HG03354 (cell line): ENCODE measurements around the gene KCTD21.
"Not testable (repeated sequence)": the region's sequence is repeated elsewhere in the genome, so short reads cannot be mapped to it uniquely, and the experiment has no call there.

Experiments
- ATAC-seq: cut with Tn5 transposase; IDR thresholded peaks from one replicate; pipeline ENCODE4 v1.9.1; 2021; ENCODE audit warnings: mild to moderate bottlenecking; ENCODE audit not compliant: unreplicated experiment, poor library complexity, severe bottlenecking

Gene KCTD21, protein sequence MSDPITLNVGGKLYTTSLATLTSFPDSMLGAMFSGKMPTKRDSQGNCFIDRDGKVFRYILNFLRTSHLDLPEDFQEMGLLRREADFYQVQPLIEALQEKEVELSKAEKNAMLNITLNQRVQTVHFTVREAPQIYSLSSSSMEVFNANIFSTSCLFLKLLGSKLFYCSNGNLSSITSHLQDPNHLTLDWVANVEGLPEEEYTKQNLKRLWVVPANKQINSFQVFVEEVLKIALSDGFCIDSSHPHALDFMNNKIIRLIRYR

DNA sequence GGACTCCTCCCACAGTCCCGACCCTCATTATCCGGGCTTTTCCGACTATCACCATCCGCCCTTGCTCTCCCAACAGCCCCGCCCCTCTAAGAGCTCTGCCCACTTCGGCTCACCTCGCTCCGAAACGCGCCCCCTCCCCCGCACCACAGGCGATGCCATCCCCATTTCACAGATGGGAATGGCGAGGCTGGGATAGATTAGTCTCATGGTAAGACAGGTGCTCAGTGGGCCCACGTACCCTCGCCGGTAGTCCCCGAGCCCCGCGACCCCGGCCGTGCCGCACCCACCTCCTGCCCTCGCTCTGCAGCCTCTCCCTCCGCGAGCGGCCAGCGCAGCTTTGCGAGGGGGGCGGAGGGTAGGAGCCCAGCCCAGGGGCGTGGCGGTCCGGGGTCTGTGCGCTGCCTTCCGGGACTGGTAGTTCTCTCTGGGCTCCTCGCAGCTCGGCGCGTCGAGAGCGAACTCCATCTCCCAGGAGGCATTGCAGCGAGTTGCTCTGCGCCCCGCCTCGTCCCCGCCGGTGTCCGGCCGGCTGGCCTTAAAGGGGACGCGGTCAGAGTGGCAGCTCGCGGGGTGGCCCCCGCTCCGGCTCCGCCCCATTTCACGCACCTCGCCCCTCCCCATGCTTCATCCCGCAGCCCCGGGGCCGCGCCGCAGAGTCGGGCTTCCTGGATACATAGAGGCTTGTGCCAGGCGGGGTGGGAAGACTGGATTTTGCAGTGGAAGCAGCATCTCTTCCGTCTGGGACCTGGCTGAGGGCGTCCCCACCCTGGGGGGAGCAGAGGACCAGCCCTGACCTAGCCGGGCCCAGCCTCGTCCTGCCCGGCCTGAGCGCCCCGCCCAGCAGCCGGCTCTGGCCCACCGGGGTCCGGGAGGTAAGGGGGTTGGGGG, at the start of gene KCTD21, which contains the start of gene USP35:
Gene KCTD21 (minus strand): TSS at position 341 of the 888 bp plus-strand sequence. CDS start 14,072 bp downstream, outside the sequence.
Gene USP35 (plus strand): TSS at position 634 of the 888 bp plus-strand sequence. CDS start 7,327 bp downstream, outside the sequence.
- ATAC-seq, result peak; percentile 98

DNA sequence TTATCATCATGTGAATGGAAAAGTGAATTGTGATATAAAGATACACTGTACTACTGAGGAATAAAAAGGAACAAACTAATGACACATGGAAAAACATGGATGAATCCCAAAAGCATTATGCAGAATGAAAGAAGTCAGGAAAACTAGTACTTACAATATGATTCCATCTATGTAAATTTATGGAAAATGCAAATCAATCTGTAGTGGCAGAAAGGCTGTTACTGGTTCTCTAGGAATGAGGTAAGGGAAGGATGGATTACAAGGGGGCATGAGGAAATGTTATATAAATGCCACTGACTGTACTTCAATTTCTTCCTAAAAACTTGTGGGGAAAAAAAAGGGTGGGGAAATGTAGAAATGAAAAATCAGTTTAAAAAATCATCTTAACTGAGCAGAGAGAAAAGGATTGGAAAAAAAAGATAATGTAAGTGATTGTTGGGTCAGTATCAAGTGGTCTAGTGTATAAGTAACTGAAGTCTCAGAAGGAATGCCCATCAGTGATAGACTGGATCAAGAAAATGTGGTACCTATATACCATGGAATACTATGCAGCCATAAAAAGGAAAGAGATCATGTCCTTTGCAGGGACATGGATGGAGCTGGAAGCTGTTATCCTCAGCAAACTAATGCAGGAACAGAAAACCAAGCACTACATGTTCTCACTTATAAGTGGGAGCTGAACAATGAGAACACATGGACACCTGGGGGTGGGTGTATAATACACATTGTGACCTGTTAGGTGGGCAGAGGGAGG, 49.0 kb upstream of the KCTD21 start:
- no peak for ATAC-seq

DNA sequence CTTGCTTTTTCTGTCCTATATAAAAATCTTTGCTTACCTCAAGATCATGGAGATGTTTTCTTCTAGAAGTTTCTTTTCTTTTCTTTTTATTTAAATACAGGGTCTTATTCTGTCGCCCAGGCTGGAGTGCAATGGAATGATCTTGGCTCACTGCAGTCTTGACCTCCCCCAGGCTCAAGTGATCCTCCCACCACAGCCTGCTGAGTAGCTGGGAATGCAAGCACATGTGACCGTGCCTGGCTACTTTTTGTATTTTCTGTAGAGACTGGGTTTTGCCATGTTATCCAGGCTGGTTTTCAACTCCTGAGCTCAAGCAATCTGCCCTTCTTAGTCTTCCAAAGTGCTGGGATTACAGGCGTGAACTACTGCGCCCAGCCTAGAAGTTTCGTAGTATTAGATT, 45.6 kb upstream of the KCTD21 start:
- ATAC-seq, result no peak

DNA sequence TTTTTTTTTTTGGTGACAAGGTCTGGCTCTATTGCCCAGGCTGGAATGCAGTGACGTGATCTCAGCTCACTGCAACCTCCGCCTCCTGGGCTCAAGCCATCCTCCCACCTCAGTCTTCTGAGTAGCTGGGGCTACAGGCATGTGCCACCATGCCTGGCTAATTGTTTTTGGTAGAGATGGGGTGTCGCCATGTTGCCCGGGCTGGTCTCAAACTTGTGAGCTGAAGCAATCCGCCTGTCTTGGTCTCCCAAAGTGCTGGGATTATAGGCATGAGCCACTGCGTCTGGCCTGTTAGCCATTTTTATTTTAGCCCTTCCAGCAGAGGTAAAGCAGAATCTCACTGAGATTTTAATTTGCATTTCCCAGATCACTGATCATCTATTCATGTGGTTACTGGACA, 44.6 kb upstream of the KCTD21 start:
- not testable (repeated sequence) for ATAC-seq

DNA sequence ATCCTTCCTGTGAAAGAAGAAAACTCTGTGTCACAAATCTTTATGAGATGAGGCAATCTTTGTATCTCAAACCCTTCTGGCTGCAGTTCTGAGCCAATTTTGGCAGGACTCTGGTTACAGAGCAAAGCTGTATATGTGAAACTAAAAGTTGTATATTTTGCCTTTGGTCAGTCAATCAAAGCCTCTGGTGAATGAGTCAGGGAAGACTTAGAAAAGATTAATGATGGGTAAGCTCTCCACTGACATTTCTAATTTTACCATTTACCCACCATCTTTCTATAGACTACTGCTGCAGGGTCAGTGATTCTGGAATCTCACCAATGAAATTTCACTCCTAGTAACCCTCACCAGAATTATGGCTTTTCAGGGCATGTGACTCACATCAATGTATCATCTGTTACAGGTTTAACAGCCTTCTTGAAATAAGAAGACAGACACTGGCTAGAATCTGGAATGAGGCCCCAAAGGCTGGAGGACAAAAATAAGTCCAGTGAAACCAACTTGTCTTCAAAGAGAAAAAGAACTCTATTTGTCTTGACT, 43.6 kb upstream of the KCTD21 start:
- ATAC-seq, result no peak

GRCh38 chr11:78230161-78230877, 41.9 kb upstream of the KCTD21 start:
- no peak for ATAC-seq

DNA sequence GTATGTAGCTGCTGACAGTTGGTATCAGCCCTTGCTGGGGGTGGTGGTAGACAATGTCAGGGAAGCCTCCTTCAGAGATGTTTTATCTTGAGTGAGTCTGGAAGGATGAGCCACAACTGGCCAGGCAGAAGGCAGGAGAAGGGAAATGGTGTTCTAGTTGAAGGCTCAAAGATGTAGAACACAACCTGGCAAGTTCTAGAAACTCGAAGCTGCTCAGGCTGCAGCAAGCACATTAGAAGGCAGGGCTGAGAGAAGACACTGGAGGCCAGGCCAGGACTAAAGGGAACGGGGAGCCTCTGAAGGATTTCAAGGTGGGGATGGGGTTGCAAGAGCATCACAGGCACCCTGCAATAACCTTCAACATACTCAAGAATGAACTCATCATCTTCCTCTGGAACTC, 40.7 kb upstream of the KCTD21 start:
- no peak for ATAC-seq

DNA sequence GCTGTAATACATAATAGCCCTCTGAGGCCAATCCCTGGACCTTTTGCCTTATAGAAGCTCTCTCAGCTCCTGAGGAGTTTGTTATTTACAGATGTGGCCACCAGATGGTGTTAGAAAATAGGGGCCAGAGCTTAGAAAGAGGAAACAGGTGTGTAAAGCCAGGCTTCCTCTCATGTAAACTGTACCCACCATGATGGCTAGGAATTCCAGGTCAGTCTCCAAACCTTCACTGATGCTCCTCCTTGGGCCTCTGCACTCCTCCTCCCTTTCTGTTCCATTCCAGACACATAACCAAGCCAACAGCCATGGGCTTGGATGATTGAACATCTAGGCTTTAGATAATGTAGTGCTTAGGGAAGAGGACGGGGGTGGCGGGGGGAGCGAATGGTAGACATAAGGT, 40.0 kb upstream of the KCTD21 start:
- peak; percentile 69 for ATAC-seq

GRCh38 chr11:78227921-78228320, 39.5 kb upstream of the KCTD21 start:
- peak; percentile 50 for ATAC-seq

- ATAC-seq, result no peak
These were observed 38.6 kb upstream of the KCTD21 start for GRCh38 chr11:78226684-78227680.

DNA sequence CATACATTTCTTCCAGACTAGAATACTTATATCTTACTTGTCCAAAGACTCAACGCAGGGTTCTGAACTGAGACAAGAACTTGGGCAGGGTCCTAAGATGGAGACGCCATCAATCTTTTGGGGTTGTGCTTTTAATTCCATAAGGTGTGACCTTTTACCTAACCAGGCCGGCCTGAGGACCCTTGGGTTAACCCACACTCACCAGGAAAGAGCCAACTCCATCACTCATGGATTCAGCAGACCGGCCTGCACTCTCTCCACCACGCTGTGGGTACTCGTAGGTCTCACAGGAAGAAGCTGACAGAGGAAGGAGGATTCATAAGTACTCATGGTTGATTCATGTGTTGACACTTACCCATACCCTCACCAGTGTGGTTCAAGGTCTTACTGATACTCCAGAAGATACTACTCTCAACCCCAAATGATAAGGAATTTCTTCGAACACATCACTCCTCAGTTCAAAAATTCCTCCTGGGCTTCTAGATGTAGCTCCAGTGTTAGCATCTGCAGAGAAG, 36.5 kb upstream of the KCTD21 start:
- ATAC-seq, result no peak

DNA sequence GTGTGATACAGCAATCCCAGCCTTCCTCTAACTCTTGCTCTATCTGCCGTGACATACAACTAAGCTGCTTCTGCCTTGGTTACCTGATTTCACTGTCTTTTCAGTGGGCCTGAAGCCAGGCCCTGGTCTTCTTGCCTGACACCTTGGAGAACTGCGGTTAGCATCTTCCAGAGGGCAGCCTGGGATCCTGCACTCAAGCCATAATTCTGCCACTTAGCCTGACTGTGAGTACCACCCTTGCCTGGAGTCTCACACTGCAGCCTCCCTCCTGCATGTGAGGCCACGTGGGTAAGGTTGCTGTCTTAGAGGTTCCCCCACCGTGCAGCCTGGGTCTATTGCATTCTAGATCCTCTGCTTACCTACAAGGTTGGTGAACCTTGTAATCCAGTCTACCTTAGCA, 36.1 kb upstream of the KCTD21 start:
- ATAC-seq, result no peak

- peak; percentile 78 for ATAC-seq
These were observed 35.0 kb upstream of the KCTD21 start for GRCh38 chr11:78223320-78223954.

DNA sequence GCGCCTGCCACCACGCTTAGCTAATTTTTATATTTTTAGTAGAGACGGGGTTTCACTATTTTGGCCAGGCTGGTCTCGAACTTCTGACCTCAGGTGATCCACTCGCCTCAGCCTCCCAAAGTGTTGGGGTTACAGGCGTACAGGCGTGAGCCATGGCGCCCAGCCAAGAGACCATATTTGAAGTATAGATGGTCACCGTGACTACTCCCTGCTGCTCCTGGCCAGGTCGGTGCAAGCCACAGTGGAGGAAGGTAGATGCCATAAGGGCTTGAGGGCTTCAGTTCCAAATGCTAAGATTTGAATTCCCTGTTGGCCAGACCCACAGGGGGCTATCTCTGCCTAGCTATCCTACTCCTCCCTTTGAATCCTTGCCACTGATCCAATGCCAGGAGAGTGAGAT, 34.3 kb upstream of the KCTD21 start:
- ATAC-seq, result peak; percentile 2

- no peak for ATAC-seq
These were observed 33.2 kb upstream of the KCTD21 start for GRCh38 chr11:78221396-78222315.
